Osteocyte (in vitro differentiated cells): ENCODE data around the gene ARHGAP24. TPM values are rescaled to one million over a fixed set of nuclear protein-coding genes. Genes with fewer than 3 reads are reported as not detected.

Experiments used
- DNase-seq: peaks from one replicate; pipeline ENCODE4 v3.0.0; 2021; ENCODE audit warnings: mixed read lengths; ENCODE audit not compliant: unreplicated experiment; ENCODE audit errors: extremely low spot score
- H3K27ac Mint-ChIP-seq: one replicate; pipeline ENCODE4 v1.8.0; 2021; ENCODE audit warnings: mild to moderate bottlenecking, mixed read lengths; ENCODE audit not compliant: unreplicated experiment
- H3K27me3 Mint-ChIP-seq: one replicate; pipeline ENCODE4 v1.8.0; 2021; ENCODE audit warnings: mixed read lengths; ENCODE audit not compliant: unreplicated experiment
- H3K36me3 Mint-ChIP-seq: one replicate; pipeline ENCODE4 v1.8.0; 2021; ENCODE audit warnings: mixed read lengths; ENCODE audit not compliant: unreplicated experiment
- H3K4me1 Mint-ChIP-seq: one replicate; pipeline ENCODE4 v1.8.0; 2021; ENCODE audit warnings: mixed read lengths; ENCODE audit not compliant: unreplicated experiment
- H3K4me3 Mint-ChIP-seq: one replicate; pipeline ENCODE4 v1.8.0; 2021; ENCODE audit warnings: mild to moderate bottlenecking, moderate library complexity, mixed read lengths; ENCODE audit not compliant: unreplicated experiment
- H3K9me3 Mint-ChIP-seq: one replicate; pipeline ENCODE4 v1.8.0; 2021; ENCODE audit warnings: mixed read lengths; ENCODE audit not compliant: unreplicated experiment
- total RNA-seq: library from RNA; stranded (reverse); gene quantifications from 2 replicates; pipeline ENCODE4 v1.2.1, GENCODE V29; 2021
- TF ChIP-seq, protein P1 (sequence below): fragments of 200-600 bp; sonication (generic); IDR thresholded peaks from 2 replicates; pipeline ENCODE4 v1.5.0; 2021; ENCODE audit warnings: antibody characterized with exemption, mild to moderate bottlenecking, moderate library complexity

Gene ARHGAP24
- total RNA-seq, 1 donor from 2014 or later, result 29.3 TPM

GRCh38 chr4:85613901-85614300 is 139.0 kb downstream of the ARHGAP24 start:
- Mint-ChIP-seq H3K27ac (no peak overlapping the region), H3K9me3 (no peaks in the 10 kb centered on the region), H3K27me3 (peaks cover 4% of the 10 kb centered on the region), H3K4me1 (no peaks in the 10 kb centered on the region), H3K4me3 (no peak overlapping the region), H3K36me3 (no peaks in the 10 kb centered on the region)
- no peak for DNase-seq
- TF ChIP-seq, protein P1, sequence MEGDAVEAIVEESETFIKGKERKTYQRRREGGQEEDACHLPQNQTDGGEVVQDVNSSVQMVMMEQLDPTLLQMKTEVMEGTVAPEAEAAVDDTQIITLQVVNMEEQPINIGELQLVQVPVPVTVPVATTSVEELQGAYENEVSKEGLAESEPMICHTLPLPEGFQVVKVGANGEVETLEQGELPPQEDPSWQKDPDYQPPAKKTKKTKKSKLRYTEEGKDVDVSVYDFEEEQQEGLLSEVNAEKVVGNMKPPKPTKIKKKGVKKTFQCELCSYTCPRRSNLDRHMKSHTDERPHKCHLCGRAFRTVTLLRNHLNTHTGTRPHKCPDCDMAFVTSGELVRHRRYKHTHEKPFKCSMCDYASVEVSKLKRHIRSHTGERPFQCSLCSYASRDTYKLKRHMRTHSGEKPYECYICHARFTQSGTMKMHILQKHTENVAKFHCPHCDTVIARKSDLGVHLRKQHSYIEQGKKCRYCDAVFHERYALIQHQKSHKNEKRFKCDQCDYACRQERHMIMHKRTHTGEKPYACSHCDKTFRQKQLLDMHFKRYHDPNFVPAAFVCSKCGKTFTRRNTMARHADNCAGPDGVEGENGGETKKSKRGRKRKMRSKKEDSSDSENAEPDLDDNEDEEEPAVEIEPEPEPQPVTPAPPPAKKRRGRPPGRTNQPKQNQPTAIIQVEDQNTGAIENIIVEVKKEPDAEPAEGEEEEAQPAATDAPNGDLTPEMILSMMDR, result no peak

GRCh38 chr4:85615952-85616351 is 141.0 kb downstream of the ARHGAP24 start:
- TF ChIP-seq, protein P1, result no peak
- Mint-ChIP-seq H3K4me1 (no peaks in the 10 kb centered on the region), H3K4me3 (no peak overlapping the region), H3K27me3 (peaks cover 19% of the 10 kb centered on the region), H3K9me3 (no peaks in the 10 kb centered on the region), H3K27ac (no peak overlapping the region), H3K36me3 (no peaks in the 10 kb centered on the region)
- DNase-seq, result no peak

- DNase-seq, result no peak
- no peaks in the 10 kb centered on the region for H3K36me3 Mint-ChIP-seq
- H3K4me3 Mint-ChIP-seq, result no peak overlapping the region
- H3K27ac Mint-ChIP-seq, result no peak overlapping the region
- H3K4me1 Mint-ChIP-seq, result no peaks in the 10 kb centered on the region
- peaks cover 24% of the 10 kb centered on the region for H3K27me3 Mint-ChIP-seq
- TF ChIP-seq, protein P1, result no peak
- no peaks in the 10 kb centered on the region for H3K9me3 Mint-ChIP-seq
These were observed 142.3 kb downstream of the ARHGAP24 start for GRCh38 chr4:85617202-85617601.

DNA sequence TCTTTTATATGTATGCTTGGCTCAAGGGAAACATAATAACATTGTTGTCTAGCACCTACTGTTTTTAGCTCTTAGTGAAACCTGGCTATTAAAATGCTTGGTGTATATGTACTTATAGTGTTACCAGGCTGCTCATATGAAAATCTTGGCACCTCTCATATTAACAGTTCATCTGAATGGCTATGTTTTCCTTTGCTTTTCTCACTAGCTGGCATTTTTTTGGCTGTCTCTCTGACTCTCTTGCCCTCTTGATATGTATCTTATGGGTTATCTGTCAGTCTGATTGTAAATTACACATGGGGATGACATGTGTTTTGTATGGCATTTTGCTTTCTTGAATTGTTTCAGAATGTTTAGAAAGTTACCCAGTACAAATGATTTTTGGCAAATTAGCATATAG is 158.0 kb downstream of the ARHGAP24 start:
- Mint-ChIP-seq H3K4me3 (no peak overlapping the region), H3K27ac (no peak overlapping the region), H3K9me3 (peaks cover 7% of the 10 kb centered on the region), H3K4me1 (no peaks in the 10 kb centered on the region), H3K36me3 (no peaks in the 10 kb centered on the region), H3K27me3 (peaks cover 35% of the 10 kb centered on the region)
- DNase-seq, result no peak
- TF ChIP-seq, protein P1, result no peak

GRCh38 chr4:85637778-85638177 is 162.8 kb downstream of the ARHGAP24 start:
- Mint-ChIP-seq H3K27ac (no peak overlapping the region), H3K36me3 (no peaks in the 10 kb centered on the region), H3K9me3 (no peaks in the 10 kb centered on the region), H3K4me1 (no peaks in the 10 kb centered on the region), H3K27me3 (peaks cover 30% of the 10 kb centered on the region), H3K4me3 (no peak overlapping the region)
- DNase-seq, result no peak
- TF ChIP-seq, protein P1, result no peak
